Gastroesophageal sphincter (tissue), 2 donors: ENCODE results near the gene GALC.

ENCODE experiments used
- POLR2A ChIP-seq, 2 donors: fragments of 450-650 bp; IDR thresholded peaks; one replicate each; pipeline ENCODE4 v1.6.1; 2017; ENCODE audit warnings: antibody characterized with exemption in 2 of 2, mild to moderate bottlenecking in 2 of 2, moderate library complexity in 1 of 2
- POLR2AphosphoS5 ChIP-seq: sonication (generic); formaldehyde crosslinking; IDR thresholded peaks from one replicate; pipeline ENCODE4 v1.6.1; 2017; ENCODE audit warnings: antibody characterized with exemption

DNA sequence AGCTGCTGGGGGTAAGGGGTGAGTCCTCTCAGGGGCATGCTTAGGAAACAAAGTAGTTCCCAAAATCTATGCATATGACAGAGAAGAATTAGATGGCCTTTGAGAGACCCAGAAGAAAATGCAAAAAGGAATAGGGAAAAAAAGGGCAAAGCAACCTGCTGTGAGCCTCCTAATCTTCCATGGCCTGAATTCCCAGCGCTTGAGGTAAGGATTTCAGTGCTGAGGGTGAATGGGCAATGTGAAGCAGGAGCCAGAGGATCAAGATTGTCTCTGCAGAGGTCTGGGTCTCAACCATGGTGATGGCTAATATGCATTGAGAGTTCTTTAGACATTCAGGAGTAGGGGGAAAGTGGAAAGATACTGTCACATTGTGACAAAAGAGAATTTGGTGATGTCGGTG is 43.4 kb upstream of the GALC start:
- TF ChIP-seq POLR2AphosphoS5 (no peak), POLR2A (IDR thresholded peaks at IDR 0.05) (no peak)
